Breast epithelium (tissue), 4 donors: ENCODE results near the gene FBXL19. TPM values are rescaled to one million over a fixed set of nuclear protein-coding genes. Genes with fewer than 3 reads are reported as not detected.

Source experiments
- DNase-seq, 2 donors: peaks; one replicate each; pipeline ENCODE4 v3.0.0-alpha.2; 2019; ENCODE audit warnings: low spot score in 2 of 2
- H3K27ac ChIP-seq, 2 donors: fragments of 200-600 bp; sonication (generic) in 1 of 2; one replicate each; pipeline ENCODE4 v1.5.1; 2016 to 2019; ENCODE audit warnings: mild to moderate bottlenecking in 1 of 2
- H3K27me3 ChIP-seq, 2 donors: fragments of 200-600 bp; sonication (generic) in 1 of 2; one replicate each; pipeline versions ENCODE4 v1.5.1 to v1.6.0; 2017 to 2019; ENCODE audit warnings: control low read depth in 1 of 2, mild to moderate bottlenecking in 1 of 2
- H3K36me3 ChIP-seq: fragments of 200-600 bp; one replicate; pipeline ENCODE4 v1.5.1; 2019
- H3K4me1 ChIP-seq, 2 donors: fragments of 200-600 bp; sonication (generic); one replicate each; pipeline ENCODE4 v1.5.1; 2016 to 2019; ENCODE audit warnings: control low read depth in 1 of 2
- H3K4me3 ChIP-seq, 3 donors: fragments of 200-600 bp; sonication (generic); 1 replicate in 2 of 3; 2 replicates in 1 of 3; pipeline ENCODE4 v1.5.1; 2016 to 2019; ENCODE audit warnings: mild to moderate bottlenecking in 3 of 3, moderate library complexity in 2 of 3
- H3K9me3 ChIP-seq, 2 donors: fragments of 200-600 bp; sonication (generic) in 1 of 2; one replicate each; pipeline ENCODE4 v1.5.1; 2016 to 2019; ENCODE audit warnings: control low read depth in 1 of 2
- CTCF ChIP-seq, 3 donors: fragments of 450-650 bp; IDR thresholded peaks; one replicate each; pipeline ENCODE4 v1.5.1; 2016 to 2017; ENCODE audit warnings: antibody characterized with exemption in 3 of 3, mild to moderate bottlenecking in 3 of 3, moderate library complexity in 3 of 3
- POLR2A ChIP-seq: fragments of 450-650 bp; IDR thresholded peaks from one replicate; pipeline ENCODE4 v1.6.1; 2016; ENCODE audit warnings: antibody characterized with exemption, mild to moderate bottlenecking, moderate library complexity
- POLR2AphosphoS5 ChIP-seq, 3 donors: sonication (generic); formaldehyde crosslinking; IDR thresholded peaks; one replicate each; pipeline ENCODE4 v1.6.1; 2017; ENCODE audit warnings: antibody characterized with exemption in 3 of 3
- intact Hi-C: fragments of 100-400 bp; cut with DNase I; formaldehyde crosslinking; loops from one replicate; pipeline ENCODE4 v1.15.1; 2023; ENCODE audit warnings: low total_unique reads
- total RNA-seq, 3 donors: library from RNA; depleted of rRNA; stranded (reverse); fragments of >200 nt; gene quantifications; one replicate each; pipeline ENCODE4 v1.1.0, GENCODE V29; 2016

Gene FBXL19
- total RNA-seq, 3 donors from 2014 or later: 4.5 to 12.7 (median 9.2) TPM

GRCh38 chr16:30969246-30969842 is 46.0 kb downstream of the FBXL19 start:
- Histone ChIP-seq H3K27ac (no peak overlapping the region), H3K27me3 (no peaks in the 10 kb centered on the region), H3K4me1 (no peaks in the 10 kb centered on the region), H3K9me3 (no peaks in the 10 kb centered on the region), H3K4me3 (no peak overlapping the region), H3K36me3 (peaks cover 36% of the 10 kb centered on the region)
- intact Hi-C loops: loop anchor here (1.0 kb wide), 1 partner anchor 29 kb away; no protein-coding TSS in a partner anchor
- TF ChIP-seq POLR2AphosphoS5 (IDR thresholded peaks at IDR 0.05) (no peak), POLR2A (no peak), CTCF (IDR thresholded peaks at IDR 0.05) (no peak)
- no peak for DNase-seq

GRCh38 chr16:30971298-30971697 is 47.9 kb downstream of the FBXL19 start:
- Histone ChIP-seq H3K27me3 (no peaks in the 10 kb centered on the region), H3K4me1 (no peaks in the 10 kb centered on the region), H3K4me3 (no peak overlapping the region), H3K36me3 (peaks cover 26% of the 10 kb centered on the region), H3K27ac (no peak overlapping the region), H3K9me3 (no peaks in the 10 kb centered on the region)
- no peak for DNase-seq
- intact Hi-C loops: no loop called here
- no peak for TF ChIP-seq POLR2AphosphoS5 (IDR thresholded peaks at IDR 0.05)
- no peak for TF ChIP-seq CTCF (IDR thresholded peaks at IDR 0.05)
- no peak for TF ChIP-seq POLR2A

- Histone ChIP-seq H3K27ac (no peak overlapping the region), H3K4me1 (no peaks in the 10 kb centered on the region), H3K4me3 (no peak overlapping the region), H3K27me3 (no peaks in the 10 kb centered on the region), H3K9me3 (no peaks in the 10 kb centered on the region), H3K36me3 (peaks cover 22% of the 10 kb centered on the region)
- TF ChIP-seq POLR2A (no peak), CTCF (IDR thresholded peaks at IDR 0.05) (no peak), POLR2AphosphoS5 (IDR thresholded peaks at IDR 0.05) (no peak)
- DNase-seq: no peak
- intact Hi-C loops: no loop called here
Observed at GRCh38 chr16:30972872-30973271, 49.5 kb downstream of the FBXL19 start.

GRCh38 chr16:30974348-30974747 is 51.0 kb downstream of the FBXL19 start:
- no peak for DNase-seq
- intact Hi-C loops: no loop called here
- Histone ChIP-seq H3K27ac (no peak overlapping the region), H3K9me3 (no peaks in the 10 kb centered on the region), H3K4me3 (no peak overlapping the region), H3K4me1 (no peaks in the 10 kb centered on the region), H3K27me3 (no peaks in the 10 kb centered on the region), H3K36me3 (peaks cover 25% of the 10 kb centered on the region)
- TF ChIP-seq CTCF (IDR thresholded peaks at IDR 0.05) (no peak), POLR2A (no peak), POLR2AphosphoS5 (IDR thresholded peaks at IDR 0.05) (no peak)

GRCh38 chr16:30976486-30976885 is 53.1 kb downstream of the FBXL19 start:
- no peaks in the 10 kb centered on the region for H3K4me1 ChIP-seq
- intact Hi-C loops: no loop called here
- H3K27me3 ChIP-seq: no peaks in the 10 kb centered on the region
- no peak overlapping the region for H3K4me3 ChIP-seq
- no peak overlapping the region for H3K27ac ChIP-seq
- H3K36me3 ChIP-seq: peaks cover 31% of the 10 kb centered on the region
- no peaks in the 10 kb centered on the region for H3K9me3 ChIP-seq
- no peak for DNase-seq
- no peak for TF ChIP-seq POLR2AphosphoS5 (IDR thresholded peaks at IDR 0.05)
- no peak for TF ChIP-seq CTCF (IDR thresholded peaks at IDR 0.05)
- no peak for TF ChIP-seq POLR2A
